HT1080 (cell line): ENCODE measurements around the gene TUBGCP6. TPM values are rescaled to one million over a fixed set of nuclear protein-coding genes. Genes with fewer than 3 reads are reported as not detected.
"Not testable (repeated sequence)": the region's sequence is repeated elsewhere in the genome, so short reads cannot be mapped to it uniquely, and the experiment has no call there.

ENCODE experiments used
- DNase-seq: peaks from one replicate; pipeline ENCODE4 v3.0.0-alpha.2; 2015; ENCODE audit warnings: low read depth
- total RNA-seq: library from RNA; depleted of rRNA; stranded (reverse); fragments of >200 nt; shearing (Covaris generic); gene quantifications from 2 replicates; pipeline ENCODE4 v1.2.3, GENCODE V29; 2014

The TUBGCP6 gene
- total RNA-seq, 1 experiment from 2014 or later = 13.1 TPM

GRCh38 chr22:50215297-50216054 lies 29.3 kb downstream of the TUBGCP6 start:
- DNase-seq = no peak

- DNase-seq = no peak
These were observed 31.6 kb downstream of the TUBGCP6 start for GRCh38 chr22:50213263-50213662.

- DNase-seq = no peak
These were observed 33.7 kb downstream of the TUBGCP6 start for GRCh38 chr22:50211147-50211546.

GRCh38 chr22:50210378-50211139 lies 34.3 kb downstream of the TUBGCP6 start:
- no peak for DNase-seq

GRCh38 chr22:50209893-50210292 lies 34.9 kb downstream of the TUBGCP6 start:
- DNase-seq = peak; percentile 32

GRCh38 chr22:50208939-50209892 lies 35.6 kb downstream of the TUBGCP6 start:
- no peak for DNase-seq

GRCh38 chr22:50208430-50208938 lies 36.3 kb downstream of the TUBGCP6 start:
- DNase-seq = no peak

- DNase-seq = no peak
These were observed 37.3 kb downstream of the TUBGCP6 start for GRCh38 chr22:50207383-50208140.

GRCh38 chr22:50206599-50206998 lies 38.2 kb downstream of the TUBGCP6 start:
- DNase-seq = no peak

GRCh38 chr22:50205781-50206569 lies 38.8 kb downstream of the TUBGCP6 start:
- no peak for DNase-seq

- DNase-seq = not testable (repeated sequence)
These were observed 39.8 kb downstream of the TUBGCP6 start for GRCh38 chr22:50204998-50205397.

GRCh38 chr22:50204571-50204970 lies 40.3 kb downstream of the TUBGCP6 start:
- DNase-seq = no peak

GRCh38 chr22:50203288-50203687 lies 41.5 kb downstream of the TUBGCP6 start:
- no peak for DNase-seq

- no peak for DNase-seq
These were observed 42.6 kb downstream of the TUBGCP6 start for GRCh38 chr22:50202130-50202666.

- DNase-seq = no peak
These were observed 43.4 kb downstream of the TUBGCP6 start for GRCh38 chr22:50201191-50202129.

GRCh38 chr22:50200461-50201190 lies 44.2 kb downstream of the TUBGCP6 start, which contains the start of gene SELENOO:
Gene SELENOO, plus strand, starts transcription at chr22:50201011. Its CDS starts 26 bp downstream, at chr22:50201037.
- peak; percentile 82 for DNase-seq

GRCh38 chr22:50199829-50200460 lies 44.9 kb downstream of the TUBGCP6 start:
- no peak for DNase-seq
